Dendritic cell treated with granulocyte-macrophage colony-stimulating factor and Interleukin-4, amounts not matched to agents 40 ng/mL and 50 ng/mL, for 4 days (primary cell): ENCODE measurements around the gene ZNF396.

Experiments
- H3K27ac Mint-ChIP-seq: one replicate; pipeline ENCODE4 v1.8.0; 2022; ENCODE audit warnings: mild to moderate bottlenecking, mixed read lengths
- H3K27me3 Mint-ChIP-seq: one replicate; pipeline ENCODE4 v1.8.0; 2022; ENCODE audit warnings: mild to moderate bottlenecking, mixed read lengths
- H3K36me3 Mint-ChIP-seq: one replicate; pipeline ENCODE4 v1.8.0; 2022; ENCODE audit warnings: low read depth, mixed read lengths
- H3K4me1 Mint-ChIP-seq: one replicate; pipeline ENCODE4 v1.8.0; 2022; ENCODE audit warnings: low read depth, mixed read lengths
- H3K4me3 Mint-ChIP-seq: one replicate; pipeline ENCODE4 v1.8.0; 2022; ENCODE audit warnings: mild to moderate bottlenecking, moderate library complexity, mixed read lengths
- H3K9me3 Mint-ChIP-seq: one replicate; pipeline ENCODE4 v1.8.0; 2022; ENCODE audit warnings: mixed read lengths
- intact Hi-C: fragments of 100-400 bp; cut with micrococcal nuclease; formaldehyde crosslinking; loops from one replicate; pipeline ENCODE4 v1.15.0; 2022

ZNF396 gene

DNA sequence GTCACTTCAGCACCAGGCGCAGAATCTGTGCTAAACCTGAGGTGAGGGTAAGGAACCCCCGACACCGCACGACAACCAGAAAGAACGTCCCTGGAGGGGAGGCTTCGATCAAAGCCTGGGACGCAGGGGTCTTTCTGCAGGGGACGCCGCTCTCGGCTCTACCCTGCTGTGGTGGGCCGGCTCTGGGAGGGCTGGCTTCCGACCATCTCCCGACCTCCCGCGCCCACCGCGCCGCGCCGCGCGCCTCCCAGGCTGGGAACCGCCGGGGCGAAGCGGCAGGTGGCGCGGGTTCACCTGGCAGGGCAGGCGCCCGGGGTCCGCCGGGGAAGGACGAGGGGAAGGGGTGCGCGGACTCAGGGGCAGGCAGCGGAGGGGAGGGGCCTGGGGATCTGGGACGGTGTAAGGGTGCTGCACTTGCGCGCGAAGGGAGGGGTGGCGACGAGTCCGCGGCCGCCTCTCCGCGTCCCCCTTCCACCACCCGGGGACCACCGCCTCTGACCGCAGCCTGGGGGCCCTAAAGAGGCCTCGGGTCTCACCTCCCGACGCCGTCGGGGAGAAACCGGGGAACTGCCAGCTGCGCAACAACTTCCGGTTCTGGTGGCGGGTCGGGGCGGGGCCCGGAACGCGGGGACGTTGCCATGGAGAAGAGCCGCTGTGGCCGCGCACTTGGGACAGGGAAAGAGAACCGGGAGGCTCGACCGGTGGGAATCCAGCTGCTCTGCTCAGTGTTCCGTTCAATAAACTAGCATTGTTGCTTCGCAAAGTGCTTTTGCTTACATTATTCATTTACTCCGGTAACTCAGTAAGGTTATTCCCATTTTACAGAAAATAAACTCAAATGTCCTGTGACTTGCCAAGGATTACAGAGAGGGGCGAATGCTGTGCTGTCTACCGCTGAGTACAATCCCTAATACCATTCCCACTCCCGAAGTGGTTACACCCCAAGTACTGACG, at the start of gene ZNF396:
Gene ZNF396, minus strand, starts transcription at position 596 of the 954 bp plus-strand sequence. CDS start 3,045 bp downstream, outside the sequence.
- peak within 1 kb of the TSS; percentile 60 for H3K27ac Mint-ChIP-seq
- H3K36me3 Mint-ChIP-seq, result no peaks in the 10 kb centered on the region
- H3K27me3 Mint-ChIP-seq, result peaks cover 13% of the 10 kb centered on the region
- H3K9me3 Mint-ChIP-seq, result no peaks in the 10 kb centered on the region
- peak within 1 kb of the TSS; percentile 79 for H3K4me3 Mint-ChIP-seq
- H3K4me1 Mint-ChIP-seq, result peaks cover 12% of the 10 kb centered on the region
- intact Hi-C loops, result loop anchor here (1.0 to 5.0 kb wide), 3 partner anchors 33 to 595 kb away; partner anchors contain the start of genes RMP24, ZNF24 and ZSCAN30

GRCh38 chr18:35426786-35427185, 49.6 kb upstream of the ZNF396 start:
- Mint-ChIP-seq H3K27ac (no peak overlapping the region), H3K27me3 (peaks cover 3% of the 10 kb centered on the region)
- intact Hi-C loops, result no loop called here

GRCh38 chr18:35424356-35424755, 47.2 kb upstream of the ZNF396 start:
- Mint-ChIP-seq H3K27ac (no peak overlapping the region), H3K27me3 (peaks cover 3% of the 10 kb centered on the region), H3K4me3 (no peak overlapping the region), H3K9me3 (peaks cover 1% of the 10 kb centered on the region), H3K4me1 (no peaks in the 10 kb centered on the region), H3K36me3 (no peaks in the 10 kb centered on the region)
- intact Hi-C loops, result no loop called here

More at GRCh38 chr18:35426786-35427185, 49.6 kb upstream of the ZNF396 start:
- Mint-ChIP-seq H3K4me1 (no peaks in the 10 kb centered on the region), H3K9me3 (no peaks in the 10 kb centered on the region), H3K4me3 (no peak overlapping the region), H3K36me3 (no peaks in the 10 kb centered on the region)

GRCh38 chr18:35422237-35422636, 45.1 kb upstream of the ZNF396 start:
- H3K9me3 Mint-ChIP-seq, result peaks cover 15% of the 10 kb centered on the region
- H3K36me3 Mint-ChIP-seq, result no peaks in the 10 kb centered on the region
- peaks cover 3% of the 10 kb centered on the region for H3K27me3 Mint-ChIP-seq
- no peak overlapping the region for H3K27ac Mint-ChIP-seq
- no peaks in the 10 kb centered on the region for H3K4me1 Mint-ChIP-seq
- intact Hi-C loops, result no loop called here
- no peak overlapping the region for H3K4me3 Mint-ChIP-seq

DNA sequence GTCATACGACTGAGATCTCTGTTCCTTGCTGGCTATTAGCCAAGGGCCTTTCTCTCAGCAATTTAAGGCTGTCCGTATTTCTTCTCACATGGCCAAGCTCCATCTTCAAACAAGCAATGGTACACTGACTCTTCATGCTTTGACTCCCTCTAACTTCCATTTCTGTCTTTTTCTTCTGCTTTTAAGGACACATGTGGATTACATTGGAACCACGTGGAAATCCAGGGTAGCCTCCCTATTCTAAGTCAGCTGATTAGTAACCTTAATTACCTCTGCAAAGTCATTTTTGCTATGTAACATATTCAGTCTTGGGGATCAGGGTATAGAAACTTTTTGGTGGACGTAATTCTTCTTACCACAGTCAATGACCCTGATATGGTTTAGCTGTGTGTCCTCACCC, 41.5 kb upstream of the ZNF396 start:
- H3K36me3 Mint-ChIP-seq, result no peaks in the 10 kb centered on the region
- H3K27ac Mint-ChIP-seq, result no peak overlapping the region
- no peaks in the 10 kb centered on the region for H3K27me3 Mint-ChIP-seq
- H3K4me3 Mint-ChIP-seq, result no peak overlapping the region
- intact Hi-C loops, result loop anchor here (5.0 kb wide), 1 partner anchor 39 kb away; no protein-coding TSS in a partner anchor
- H3K9me3 Mint-ChIP-seq, result peaks cover 18% of the 10 kb centered on the region
- H3K4me1 Mint-ChIP-seq, result peaks cover 26% of the 10 kb centered on the region

- peaks cover 1% of the 10 kb centered on the region for H3K27me3 Mint-ChIP-seq
- no peaks in the 10 kb centered on the region for H3K36me3 Mint-ChIP-seq
- intact Hi-C loops, result loop anchor here (5.0 kb wide), 1 partner anchor 40 kb away; no protein-coding TSS in a partner anchor
- peaks cover 36% of the 10 kb centered on the region for H3K4me1 Mint-ChIP-seq
- peaks cover 18% of the 10 kb centered on the region for H3K9me3 Mint-ChIP-seq
- H3K27ac Mint-ChIP-seq, result no peak overlapping the region
- no peak overlapping the region for H3K4me3 Mint-ChIP-seq
Measured at GRCh38 chr18:35417223-35417622, 40.1 kb upstream of the ZNF396 start.

DNA sequence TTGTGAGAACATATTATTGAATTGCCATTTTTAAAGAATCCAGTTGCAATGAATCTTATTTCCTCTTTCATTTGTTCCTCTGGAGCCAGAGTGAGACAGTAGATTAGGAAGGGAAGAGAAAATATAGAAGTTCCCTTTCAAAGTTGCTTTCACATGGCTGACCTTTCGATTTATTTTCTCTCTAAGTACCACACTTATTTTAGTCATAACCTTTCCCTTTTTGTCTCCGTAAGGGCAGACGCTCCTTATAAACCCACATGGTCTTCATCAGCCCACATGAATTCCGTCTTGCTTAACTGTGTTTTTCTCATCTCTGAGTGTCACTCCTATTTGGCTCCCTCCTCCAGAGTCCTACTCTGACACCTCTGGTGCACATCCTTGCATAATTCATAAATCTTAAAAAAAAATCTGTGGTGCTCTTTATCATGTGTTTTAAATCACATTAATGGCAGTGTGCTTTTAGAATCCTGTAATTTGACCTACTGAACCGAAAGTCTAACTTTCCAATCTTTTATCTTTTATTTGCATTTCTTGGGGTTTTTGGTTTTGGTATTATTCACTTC, 38.5 kb upstream of the ZNF396 start:
- Mint-ChIP-seq H3K4me1 (peaks cover 45% of the 10 kb centered on the region), H3K4me3 (peak overlapping the region; percentile 69), H3K27ac (peak overlapping the region; percentile 84), H3K9me3 (peaks cover 18% of the 10 kb centered on the region), H3K27me3 (peaks cover 5% of the 10 kb centered on the region), H3K36me3 (no peaks in the 10 kb centered on the region)
- intact Hi-C loops, result loop anchor here (5.0 kb wide), 1 partner anchor 42 kb away; no protein-coding TSS in a partner anchor

DNA sequence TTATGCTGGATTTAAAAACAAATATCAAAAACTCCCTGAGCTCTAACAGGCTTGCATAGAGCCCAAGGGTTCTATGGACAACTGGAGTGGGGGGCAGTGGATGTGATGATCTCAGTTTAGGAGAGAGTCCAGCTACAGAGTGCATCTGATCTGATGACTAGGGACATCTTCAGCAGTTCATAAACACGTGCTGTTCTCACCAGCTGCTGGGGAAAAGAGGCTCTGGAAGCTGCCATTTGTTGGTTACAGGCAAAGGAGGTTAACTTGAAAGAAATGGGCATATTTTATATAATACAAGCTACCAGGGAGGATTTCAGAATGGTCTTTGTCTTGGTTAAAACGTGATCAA, 36.0 kb upstream of the ZNF396 start:
- peaks cover 58% of the 10 kb centered on the region for H3K4me1 Mint-ChIP-seq
- H3K9me3 Mint-ChIP-seq, result peaks cover 8% of the 10 kb centered on the region
- H3K27ac Mint-ChIP-seq, result peak overlapping the region; percentile 4
- intact Hi-C loops, result loop anchor here (5.0 kb wide), 2 partner anchors 84 to 159 kb away; partner anchors contain the start of gene INO80C
- no peaks in the 10 kb centered on the region for H3K36me3 Mint-ChIP-seq
- H3K27me3 Mint-ChIP-seq, result peaks cover 5% of the 10 kb centered on the region
- no peak overlapping the region for H3K4me3 Mint-ChIP-seq

DNA sequence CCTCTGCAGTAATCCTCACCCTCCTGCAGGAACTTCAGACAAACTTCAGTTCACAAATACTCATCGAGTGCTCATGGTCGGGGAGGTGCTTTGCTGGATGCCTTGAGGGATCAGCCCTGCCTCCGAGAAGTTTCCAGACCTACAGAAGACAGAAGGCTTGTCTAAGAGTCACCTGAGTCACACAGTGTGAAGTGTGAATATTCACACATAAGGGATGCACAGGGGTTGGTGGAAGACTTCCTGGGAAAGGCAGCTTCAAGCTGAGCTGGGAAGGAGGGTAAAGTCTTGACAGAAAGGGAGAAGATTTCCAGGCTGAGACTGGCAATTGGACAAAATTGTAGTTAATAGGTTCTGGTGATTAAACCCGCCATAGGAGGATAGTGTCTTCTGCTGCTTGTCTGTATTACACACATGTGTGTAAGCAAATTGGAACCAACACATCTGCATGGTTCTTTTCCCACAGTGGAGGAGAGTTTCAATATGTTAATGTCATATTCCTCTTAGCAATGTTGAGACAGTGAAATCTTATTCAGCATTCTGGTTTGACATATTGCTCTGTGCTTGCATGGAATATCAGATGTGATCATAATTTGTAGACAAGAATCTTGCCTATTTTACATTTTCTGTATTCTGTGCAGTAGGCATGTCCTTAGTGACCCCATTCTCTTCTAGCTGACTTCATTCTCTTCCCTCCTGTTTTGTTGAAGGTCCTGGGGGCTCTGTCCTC, 34.7 kb upstream of the ZNF396 start:
- peaks cover 58% of the 10 kb centered on the region for H3K4me1 Mint-ChIP-seq
- peaks cover 5% of the 10 kb centered on the region for H3K27me3 Mint-ChIP-seq
- H3K9me3 Mint-ChIP-seq, result no peaks in the 10 kb centered on the region
- no peaks in the 10 kb centered on the region for H3K36me3 Mint-ChIP-seq
- peak overlapping the region; percentile 4 for H3K27ac Mint-ChIP-seq
- intact Hi-C loops, result loop anchor here (5.0 kb wide), 2 partner anchors 86 to 161 kb away; partner anchors contain the start of gene INO80C
- H3K4me3 Mint-ChIP-seq, result no peak overlapping the region

DNA sequence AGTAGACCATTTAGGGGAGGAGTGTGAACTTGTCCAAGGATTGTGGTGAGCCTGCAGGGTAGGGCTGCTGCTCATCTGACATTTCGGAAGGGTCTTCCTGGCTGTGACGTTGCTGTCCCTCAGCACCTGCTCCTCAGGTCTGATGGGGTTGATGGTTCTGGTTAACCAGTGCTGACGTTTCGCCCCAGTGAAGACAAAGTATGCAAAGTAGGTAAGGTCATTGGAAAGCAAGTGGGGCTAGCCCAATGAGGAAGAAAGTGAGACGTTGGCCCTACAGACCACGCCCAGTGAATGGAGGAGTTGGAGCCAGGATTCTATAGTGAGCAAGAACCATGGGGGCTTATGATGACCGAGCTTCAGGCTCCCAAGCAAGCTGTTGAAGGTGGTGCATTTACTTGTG, 33.4 kb upstream of the ZNF396 start:
- H3K4me1 Mint-ChIP-seq, result peaks cover 48% of the 10 kb centered on the region
- peaks cover 5% of the 10 kb centered on the region for H3K27me3 Mint-ChIP-seq
- intact Hi-C loops, result loop anchor here (5.0 kb wide), 2 partner anchors 87 to 162 kb away; partner anchors contain the start of gene INO80C

GRCh38 chr18:35409911-35410310, 32.8 kb upstream of the ZNF396 start:
- intact Hi-C loops, result loop anchor here (5.0 kb wide), 3 partner anchors 87 to 172 kb away; partner anchors contain the start of genes GALNT1 and INO80C
- Mint-ChIP-seq H3K27me3 (peaks cover 5% of the 10 kb centered on the region), H3K27ac (peak overlapping the region; percentile 5), H3K4me1 (peaks cover 42% of the 10 kb centered on the region), H3K9me3 (no peaks in the 10 kb centered on the region), H3K36me3 (no peaks in the 10 kb centered on the region), H3K4me3 (no peak overlapping the region)

More for the DNA sequence above, 33.4 kb upstream of the ZNF396 start:
- Mint-ChIP-seq H3K27ac (peak overlapping the region; percentile 5), H3K4me3 (no peak overlapping the region), H3K9me3 (no peaks in the 10 kb centered on the region), H3K36me3 (no peaks in the 10 kb centered on the region)

DNA sequence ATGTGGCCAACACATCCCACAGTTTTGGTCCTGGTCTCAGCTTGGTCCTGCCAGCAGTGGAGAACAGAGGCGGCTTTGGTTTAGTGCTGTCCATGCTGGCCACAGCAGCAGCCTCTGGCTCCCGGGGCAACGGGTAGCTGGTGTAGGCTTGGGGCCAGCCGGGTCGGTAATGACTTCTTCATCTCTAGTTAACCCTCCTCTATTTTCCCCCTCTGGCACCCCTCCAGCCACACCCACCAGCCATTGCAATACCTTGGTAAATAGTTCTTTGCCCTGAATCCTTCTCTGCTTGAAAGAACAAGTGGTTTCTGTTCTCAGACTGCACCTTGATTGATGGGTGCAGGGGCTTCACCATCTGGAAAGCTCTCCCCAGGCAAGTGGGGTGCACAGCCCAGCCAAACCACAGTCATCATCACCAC, 31.7 kb upstream of the ZNF396 start:
- Mint-ChIP-seq H3K4me1 (peaks cover 32% of the 10 kb centered on the region), H3K4me3 (no peak overlapping the region), H3K27me3 (peaks cover 5% of the 10 kb centered on the region), H3K9me3 (no peaks in the 10 kb centered on the region), H3K36me3 (no peaks in the 10 kb centered on the region), H3K27ac (no peak overlapping the region)
- intact Hi-C loops, result loop anchor here (5.0 kb wide), 1 partner anchor 173 kb away; the partner anchor contains the start of gene GALNT1

DNA sequence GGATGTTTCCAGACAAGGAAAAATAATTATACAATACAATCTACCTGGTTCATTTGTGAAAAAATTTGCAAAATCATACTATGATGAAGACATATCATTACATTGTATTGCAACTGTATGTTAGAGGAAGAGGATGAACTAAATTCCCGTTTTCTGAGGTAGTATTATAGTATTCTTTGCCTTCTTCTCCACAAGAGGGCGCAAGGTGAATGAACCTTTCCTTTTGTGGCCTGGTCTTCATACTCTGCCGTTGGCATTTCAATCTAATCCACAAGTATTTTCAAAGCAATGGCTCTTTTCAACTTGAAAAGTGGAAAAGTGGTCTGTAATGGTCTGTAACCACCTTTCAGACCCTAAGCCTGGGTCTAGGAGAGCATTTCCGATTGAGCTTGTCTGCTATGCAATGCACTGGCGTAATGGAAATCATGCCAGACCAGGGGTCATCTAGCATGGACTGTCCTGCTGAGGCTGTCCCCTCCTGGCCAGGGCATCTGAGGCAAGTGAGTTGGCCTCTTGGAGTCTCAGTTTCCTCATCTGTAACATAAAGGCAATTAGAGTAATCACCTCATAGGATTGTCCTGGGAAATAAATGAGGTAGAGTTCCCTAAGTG, 30.8 kb upstream of the ZNF396 start:
- Mint-ChIP-seq H3K9me3 (no peaks in the 10 kb centered on the region), H3K4me1 (peaks cover 30% of the 10 kb centered on the region), H3K36me3 (no peaks in the 10 kb centered on the region), H3K27me3 (peaks cover 5% of the 10 kb centered on the region), H3K27ac (no peak overlapping the region), H3K4me3 (no peak overlapping the region)
- intact Hi-C loops, result loop anchor here (5.0 kb wide), 1 partner anchor 174 kb away; the partner anchor contains the start of gene GALNT1
